SK-N-SH treated with all-trans-retinoic acid at 6 μM for 48 hours (cell line): ENCODE measurements around the gene COG2.

ENCODE experiments used
- ATAC-seq: fragments of 200-7000 bp; cut with Tn5 transposase; 3 replicates; pipeline ENCODE4 v1.9.1; 2020; ENCODE audit warnings: mild to moderate bottlenecking, moderate library complexity
- ARNTL ChIP-seq: fragments of 450-650 bp; formaldehyde crosslinking; IDR thresholded peaks from 2 replicates; pipeline ENCODE4 v1.5.0; 2020; ENCODE audit warnings: low read depth, mild to moderate bottlenecking, moderate library complexity, borderline replicate concordance
- BACH2 ChIP-seq: fragments of 250-450 bp; sonication (Bioruptor Pico); IDR thresholded peaks from 2 replicates; pipeline ENCODE4 v1.9.0; 2021; ENCODE audit warnings: mild to moderate bottlenecking, borderline replicate concordance
- CSDC2 ChIP-seq: fragments of 250-450 bp; sonication (Bioruptor Pico); IDR thresholded peaks from 2 replicates; pipeline ENCODE4 v1.5.0; 2020; ENCODE audit warnings: mild to moderate bottlenecking, moderate library complexity
- ESRRG ChIP-seq: fragments of 250-450 bp; sonication (Bioruptor Pico); IDR thresholded peaks from 2 replicates; pipeline ENCODE4 v1.6.1; 2021; ENCODE audit warnings: mild to moderate bottlenecking
- GLIS3 ChIP-seq: fragments of 250-450 bp; sonication (Bioruptor Pico); IDR thresholded peaks from 2 replicates; pipeline ENCODE4 v1.5.0; 2020; ENCODE audit warnings: mild to moderate bottlenecking, moderate library complexity
- ISL1 ChIP-seq: fragments of 250-450 bp; sonication (Bioruptor Pico); IDR thresholded peaks from 2 replicates; pipeline ENCODE4 v2.1.2; 2022; ENCODE audit warnings: mild to moderate bottlenecking, moderate library complexity
- OSR1 ChIP-seq: fragments of 250-450 bp; sonication (Bioruptor Pico); IDR thresholded peaks from 2 replicates; pipeline ENCODE4 v1.8.0; 2022; ENCODE audit warnings: moderate library complexity, mild to moderate bottlenecking, inconsistent platforms
- PPARA ChIP-seq: fragments of 250-450 bp; sonication (Bioruptor Pico); IDR thresholded peaks from 2 replicates; pipeline ENCODE4 v1.5.0; 2020; ENCODE audit warnings: mild to moderate bottlenecking, borderline replicate concordance
- RARB ChIP-seq: fragments of 250-450 bp; sonication (Bioruptor Pico); IDR thresholded peaks from 2 replicates; pipeline ENCODE4 v1.8.0; 2021; ENCODE audit warnings: mild to moderate bottlenecking, moderate library complexity
- SNAI2 ChIP-seq: fragments of 250-450 bp; sonication (Bioruptor Pico); IDR thresholded peaks from 2 replicates; pipeline ENCODE4 v1.5.0; 2020; ENCODE audit warnings: mild to moderate bottlenecking, moderate library complexity
- TCF4 ChIP-seq: fragments of 250-450 bp; sonication (Bioruptor Pico); IDR thresholded peaks from 2 replicates; pipeline ENCODE4 v1.8.0; 2021; ENCODE audit warnings: mild to moderate bottlenecking, moderate library complexity, borderline replicate concordance
- TOX ChIP-seq: fragments of 250-450 bp; sonication (Bioruptor Pico); IDR thresholded peaks from 2 replicates; pipeline ENCODE4 v1.8.0; 2021; ENCODE audit warnings: mild to moderate bottlenecking, moderate library complexity, borderline replicate concordance
- TSHZ2 ChIP-seq: fragments of 250-450 bp; sonication (Bioruptor Pico); IDR thresholded peaks from 2 replicates; pipeline ENCODE4 v1.5.0; 2020; ENCODE audit warnings: mild to moderate bottlenecking, moderate library complexity
- ZC3H10 ChIP-seq: fragments of 250-450 bp; sonication (Bioruptor Pico); IDR thresholded peaks from 2 replicates; pipeline ENCODE4 v1.5.1; 2021; ENCODE audit warnings: mild to moderate bottlenecking, moderate library complexity
- ZFP3 ChIP-seq: fragments of 250-450 bp; sonication (Bioruptor Pico); IDR thresholded peaks from 2 replicates; pipeline ENCODE4 v1.5.0; 2020; ENCODE audit warnings: mild to moderate bottlenecking, moderate library complexity
- ZFP30 ChIP-seq: fragments of 450-650 bp; formaldehyde crosslinking; IDR thresholded peaks from 2 replicates; pipeline ENCODE4 v1.5.0; 2022; ENCODE audit warnings: mild to moderate bottlenecking, moderate library complexity
- ZNF565 ChIP-seq: fragments of 450-650 bp; formaldehyde crosslinking; conservative IDR thresholded peaks from 2 replicates; pipeline ENCODE4 v1.5.0; 2020; ENCODE audit warnings: low read depth, mild to moderate bottlenecking, moderate library complexity
- ZNF70 ChIP-seq: fragments of 450-650 bp; formaldehyde crosslinking; IDR thresholded peaks from 2 replicates; pipeline ENCODE4 v1.5.0; 2020; ENCODE audit warnings: mild to moderate bottlenecking, moderate library complexity
- ZNF8 ChIP-seq: fragments of 450-650 bp; formaldehyde crosslinking; IDR thresholded peaks from 2 replicates; pipeline ENCODE4 v1.5.0; 2020; ENCODE audit warnings: mild to moderate bottlenecking, moderate library complexity
- TF ChIP-seq, protein P1 (sequence below): fragments of 250-450 bp; sonication (Bioruptor Pico); IDR thresholded peaks from 2 replicates; pipeline ENCODE4 v1.8.0; 2021; ENCODE audit warnings: low read depth, mild to moderate bottlenecking, moderate library complexity, borderline replicate concordance
- TF ChIP-seq, protein P2 (sequence below): fragments of 250-450 bp; sonication (Bioruptor Pico); IDR thresholded peaks from 2 replicates; pipeline ENCODE4 v1.5.1; 2020; ENCODE audit warnings: low read depth, mild to moderate bottlenecking, moderate library complexity
- TF ChIP-seq, protein P3 (sequence below): fragments of 250-450 bp; sonication (Bioruptor Pico); IDR thresholded peaks from 2 replicates; pipeline ENCODE4 v1.8.0; 2020; ENCODE audit warnings: mild to moderate bottlenecking, moderate library complexity, borderline replicate concordance

The COG2 gene

DNA sequence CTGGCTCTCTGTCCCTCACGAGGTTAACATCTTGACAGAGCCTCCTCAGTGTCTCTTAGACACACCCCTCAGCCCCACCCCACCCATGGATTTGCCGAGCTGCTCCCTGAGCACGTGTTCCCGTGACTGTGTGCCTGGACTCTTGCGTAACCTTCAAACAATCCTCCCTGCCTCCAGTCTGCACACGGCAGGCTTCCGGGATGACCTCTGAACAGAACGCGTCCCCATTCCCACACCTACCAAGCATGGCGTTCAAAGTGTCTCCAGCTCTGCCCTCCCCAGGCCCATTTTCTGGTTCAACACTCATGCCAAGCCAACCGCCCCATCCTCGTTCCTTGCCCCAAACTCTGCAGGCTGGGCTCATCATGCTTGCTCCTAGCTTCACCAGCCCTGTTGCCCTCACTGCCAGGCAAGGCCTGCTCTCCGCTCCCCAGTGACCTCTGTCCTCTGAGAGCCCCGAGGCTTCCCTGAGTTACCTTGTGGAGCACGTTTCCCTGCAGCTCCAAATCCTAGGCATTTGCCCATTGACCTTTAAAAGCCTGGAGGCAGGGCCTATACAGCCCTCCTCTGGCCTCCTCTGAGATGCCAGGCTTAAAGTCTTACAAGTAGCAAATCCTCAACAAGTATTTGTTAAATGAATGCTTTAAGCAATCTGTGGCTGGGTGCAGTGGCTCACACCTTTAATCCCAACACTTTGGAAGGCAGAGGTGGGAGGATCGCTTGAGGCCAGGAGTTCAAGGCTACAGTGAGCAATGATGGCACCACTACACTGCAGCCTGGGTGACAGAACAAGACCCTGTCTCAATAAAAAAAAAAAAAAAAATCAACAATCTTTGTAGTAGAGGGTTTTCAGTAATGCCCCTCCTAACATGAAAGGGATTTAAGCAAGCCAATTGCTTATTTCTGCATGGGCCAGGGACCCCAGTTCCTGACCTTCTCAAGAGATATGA, 66.6 kb downstream of the COG2 start:
- ATAC-seq: no peak
- TF ChIP-seq TSHZ2 (CRISPR knock-in tag): no peak
- TF ChIP-seq, protein P1, sequence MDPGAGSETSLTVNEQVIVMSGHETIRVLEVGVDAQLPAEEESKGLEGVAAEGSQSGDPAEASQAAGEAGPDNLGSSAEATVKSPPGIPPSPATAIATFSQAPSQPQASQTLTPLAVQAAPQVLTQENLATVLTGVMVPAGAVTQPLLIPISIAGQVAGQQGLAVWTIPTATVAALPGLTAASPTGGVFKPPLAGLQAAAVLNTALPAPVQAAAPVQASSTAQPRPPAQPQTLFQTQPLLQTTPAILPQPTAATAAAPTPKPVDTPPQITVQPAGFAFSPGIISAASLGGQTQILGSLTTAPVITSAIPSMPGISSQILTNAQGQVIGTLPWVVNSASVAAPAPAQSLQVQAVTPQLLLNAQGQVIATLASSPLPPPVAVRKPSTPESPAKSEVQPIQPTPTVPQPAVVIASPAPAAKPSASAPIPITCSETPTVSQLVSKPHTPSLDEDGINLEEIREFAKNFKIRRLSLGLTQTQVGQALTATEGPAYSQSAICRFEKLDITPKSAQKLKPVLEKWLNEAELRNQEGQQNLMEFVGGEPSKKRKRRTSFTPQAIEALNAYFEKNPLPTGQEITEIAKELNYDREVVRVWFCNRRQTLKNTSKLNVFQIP (CRISPR knock-in tag): no peak

GRCh38 chr1:230709619-230710542, 67.6 kb downstream of the COG2 start:
- no peak for ATAC-seq
- no peak for TF ChIP-seq ZNF70 (CRISPR knock-in tag)
- no peak for TF ChIP-seq BACH2 (CRISPR knock-in tag)
- TF ChIP-seq ARNTL (CRISPR knock-in tag): no peak
- no peak for TF ChIP-seq ZNF565 (CRISPR knock-in tag)
- TF ChIP-seq CSDC2 (CRISPR knock-in tag): no peak
- TF ChIP-seq PPARA (CRISPR knock-in tag): no peak
- TF ChIP-seq, protein P2, sequence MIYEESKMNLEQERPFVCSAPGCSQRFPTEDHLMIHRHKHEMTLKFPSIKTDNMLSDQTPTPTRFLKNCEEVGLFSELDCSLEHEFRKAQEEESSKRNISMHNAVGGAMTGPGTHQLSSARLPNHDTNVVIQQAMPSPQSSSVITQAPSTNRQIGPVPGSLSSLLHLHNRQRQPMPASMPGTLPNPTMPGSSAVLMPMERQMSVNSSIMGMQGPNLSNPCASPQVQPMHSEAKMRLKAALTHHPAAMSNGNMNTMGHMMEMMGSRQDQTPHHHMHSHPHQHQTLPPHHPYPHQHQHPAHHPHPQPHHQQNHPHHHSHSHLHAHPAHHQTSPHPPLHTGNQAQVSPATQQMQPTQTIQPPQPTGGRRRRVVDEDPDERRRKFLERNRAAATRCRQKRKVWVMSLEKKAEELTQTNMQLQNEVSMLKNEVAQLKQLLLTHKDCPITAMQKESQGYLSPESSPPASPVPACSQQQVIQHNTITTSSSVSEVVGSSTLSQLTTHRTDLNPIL: no peak
- TF ChIP-seq ZFP30 (CRISPR knock-in tag): no peak
- TF ChIP-seq TCF4: no peak
- TF ChIP-seq ZC3H10 (CRISPR knock-in tag): no peak
- TF ChIP-seq ZNF8 (CRISPR knock-in tag): no peak
- TF ChIP-seq ESRRG: no peak
- TF ChIP-seq OSR1 (CRISPR knock-in tag): no peak
- no peak for TF ChIP-seq SNAI2 (CRISPR knock-in tag)
- TF ChIP-seq RARB (CRISPR knock-in tag): no peak
- no peak for TF ChIP-seq ISL1 (CRISPR knock-in tag)
- TF ChIP-seq GLIS3: no peak
- TF ChIP-seq TOX: no peak

DNA sequence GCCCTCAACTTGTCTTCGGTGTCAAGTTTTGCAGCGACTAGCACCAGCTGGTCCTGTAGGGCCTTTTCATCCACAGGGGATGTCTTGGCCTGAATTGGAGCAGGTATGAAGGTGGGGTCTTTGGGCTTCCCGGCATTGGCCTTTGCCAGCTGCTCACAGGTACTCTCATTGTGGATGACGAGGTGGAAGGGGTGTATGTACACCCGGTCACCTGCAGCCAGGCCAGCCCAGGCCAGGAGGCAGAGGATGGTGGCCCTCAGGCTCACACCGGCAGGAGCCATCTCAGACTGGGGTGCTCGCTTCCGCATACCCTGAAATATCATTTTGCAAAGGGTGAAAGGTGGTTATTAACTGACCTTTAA, 68.2 kb downstream of the COG2 start:
- ATAC-seq: no peak
- TF ChIP-seq RARB (CRISPR knock-in tag) (no peak), SNAI2 (CRISPR knock-in tag) (no peak), ZFP3 (CRISPR knock-in tag) (no peak), ZNF70 (CRISPR knock-in tag) (no peak), ARNTL (CRISPR knock-in tag) (no peak), ESRRG (no peak), ZNF8 (CRISPR knock-in tag) (no peak), TSHZ2 (CRISPR knock-in tag) (no peak), TOX (no peak), ZNF565 (CRISPR knock-in tag) (no peak)
- TF ChIP-seq, protein P3, sequence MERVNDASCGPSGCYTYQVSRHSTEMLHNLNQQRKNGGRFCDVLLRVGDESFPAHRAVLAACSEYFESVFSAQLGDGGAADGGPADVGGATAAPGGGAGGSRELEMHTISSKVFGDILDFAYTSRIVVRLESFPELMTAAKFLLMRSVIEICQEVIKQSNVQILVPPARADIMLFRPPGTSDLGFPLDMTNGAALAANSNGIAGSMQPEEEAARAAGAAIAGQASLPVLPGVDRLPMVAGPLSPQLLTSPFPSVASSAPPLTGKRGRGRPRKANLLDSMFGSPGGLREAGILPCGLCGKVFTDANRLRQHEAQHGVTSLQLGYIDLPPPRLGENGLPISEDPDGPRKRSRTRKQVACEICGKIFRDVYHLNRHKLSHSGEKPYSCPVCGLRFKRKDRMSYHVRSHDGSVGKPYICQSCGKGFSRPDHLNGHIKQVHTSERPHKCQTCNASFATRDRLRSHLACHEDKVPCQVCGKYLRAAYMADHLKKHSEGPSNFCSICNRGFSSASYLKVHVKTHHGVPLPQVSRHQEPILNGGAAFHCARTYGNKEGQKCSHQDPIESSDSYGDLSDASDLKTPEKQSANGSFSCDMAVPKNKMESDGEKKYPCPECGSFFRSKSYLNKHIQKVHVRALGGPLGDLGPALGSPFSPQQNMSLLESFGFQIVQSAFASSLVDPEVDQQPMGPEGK: no peak
- TF ChIP-seq, protein P2: no peak
- TF ChIP-seq, protein P1 (CRISPR knock-in tag): no peak
